IMR-90 (cell line): ENCODE data around the gene MBOAT2. TPM values are rescaled to one million over a fixed set of nuclear protein-coding genes. Genes with fewer than 3 reads are reported as not detected.

ENCODE experiments used
- ATAC-seq: fragments of 200-7000 bp; cut with Tn5 transposase; 2 replicates; pipeline ENCODE4 v1.9.1; 2020; ENCODE audit warnings: low read depth, mild to moderate bottlenecking, moderate library complexity
- BruUV-seq: library from RNA; stranded (reverse); fragments of 400-500 nt; replicated peaks from 2 replicates; lab custom pipeline; 2021; lab: Mats Ljungman, UMichigan
- CTCF ChIA-PET: fragments of 300-600 bp; formaldehyde crosslinking; extraction: SDS; loops from one replicate; lab custom pipeline; 2021; ENCODE audit warnings: antibody characterized with exemption; lab: Yijun Ruan, JAX
- POLR2A ChIA-PET: fragments of 300-600 bp; sonication (Branson Sonifier 250); formaldehyde crosslinking; loops from one replicate; lab custom pipeline; 2022; ENCODE audit warnings: antibody characterized with exemption; ENCODE audit not compliant: unreplicated experiment; lab: Charles Lee
- DNase-seq: peaks from one replicate; pipeline ENCODE4 v3.0.0; 2013
- H2AFZ ChIP-seq: replicated peaks from 2 replicates; pipeline ENCODE3; 2013; ENCODE audit warnings: low read length, mild to moderate bottlenecking; ENCODE audit not compliant: poor library complexity
- H2AK5ac ChIP-seq: 2 replicates; pipeline ENCODE4 v1.6.1; 2013; ENCODE audit warnings: low read depth, low read length, inconsistent platforms
- H2AK9ac ChIP-seq: replicated peaks from 2 replicates; pipeline ENCODE3; 2013; ENCODE audit warnings: mild to moderate bottlenecking, low read depth, low read length, moderate library complexity; ENCODE audit not compliant: poor library complexity
- H2BK120ac ChIP-seq: 2 replicates; pipeline ENCODE4 v1.6.1; 2013; ENCODE audit warnings: low read depth, low read length, inconsistent platforms
- H2BK15ac ChIP-seq: 3 replicates; pipeline ENCODE4 v1.6.1; 2013; ENCODE audit warnings: low read depth, low read length, inconsistent platforms
- H2BK20ac ChIP-seq: 2 replicates; pipeline ENCODE4 v1.6.1; 2013; ENCODE audit warnings: low read depth, mild to moderate bottlenecking, inconsistent platforms, low read length, moderate library complexity
- H2BK5ac ChIP-seq: 2 replicates; pipeline ENCODE4 v1.6.1; 2013; ENCODE audit warnings: mild to moderate bottlenecking, low read depth, low read length, inconsistent platforms; ENCODE audit not compliant: poor library complexity, severe bottlenecking
- H3K14ac ChIP-seq: replicated peaks from 2 replicates; pipeline ENCODE4 v1.6.1; 2013; ENCODE audit warnings: low read depth, low read length, inconsistent platforms
- H3K18ac ChIP-seq: 2 replicates; pipeline ENCODE4 v1.6.1; 2013; ENCODE audit warnings: low read depth, low read length, control low read depth
- H3K23ac ChIP-seq: 2 replicates; pipeline ENCODE4 v1.6.1; 2013; ENCODE audit warnings: low read depth, low read length, inconsistent platforms
- H3K27ac ChIP-seq: 2 replicates; pipeline ENCODE4 v1.5.1; 2013; ENCODE audit warnings: mild to moderate bottlenecking, control low read depth, low read length; ENCODE audit not compliant: insufficient read depth
- H3K27me3 ChIP-seq: 2 replicates; pipeline ENCODE4 v1.6.1; 2013; ENCODE audit warnings: low read length; ENCODE audit not compliant: control insufficient read depth, insufficient read depth
- H3K36me3 ChIP-seq: 2 replicates; pipeline ENCODE4 v1.6.1; 2013; ENCODE audit warnings: low read length, mixed read lengths; ENCODE audit not compliant: control insufficient read depth, insufficient read depth
- H3K4ac ChIP-seq: 2 replicates; pipeline ENCODE4 v1.6.1; 2013; ENCODE audit warnings: low read depth, low read length, inconsistent platforms
- H3K4me1 ChIP-seq: 2 replicates; pipeline ENCODE4 v1.6.1; 2013; ENCODE audit warnings: low read length, mixed read lengths; ENCODE audit not compliant: control insufficient read depth, insufficient read depth
- H3K4me2 ChIP-seq: 2 replicates; pipeline ENCODE4 v1.6.1; 2013; ENCODE audit warnings: low read depth, mild to moderate bottlenecking, control low read depth, low read length, moderate library complexity
- H3K4me3 ChIP-seq: 2 replicates; pipeline ENCODE4 v1.5.1; 2013; ENCODE audit warnings: low read depth, mild to moderate bottlenecking, control low read depth, low read length, moderate library complexity; ENCODE audit not compliant: insufficient read depth
- H3K56ac ChIP-seq: 2 replicates; pipeline ENCODE4 v1.6.1; 2013; ENCODE audit warnings: low read length, inconsistent platforms; ENCODE audit not compliant: insufficient read depth; ENCODE audit errors: extremely low read depth
- H3K79me1 ChIP-seq, 2 experiments: 2 replicates each; pipeline ENCODE4 v1.6.1; 2013; ENCODE audit warnings: low read length in 2 of 2, inconsistent platforms in 1 of 2, low read depth in 1 of 2
- H3K9ac ChIP-seq: 2 replicates; pipeline ENCODE4 v1.6.1; 2013; ENCODE audit warnings: low read depth, low read length, control low read depth
- H3K9me1 ChIP-seq: 2 replicates; pipeline ENCODE4 v1.6.1; 2013; ENCODE audit warnings: low read length, inconsistent platforms; ENCODE audit not compliant: insufficient read depth
- H3K9me3 ChIP-seq: 2 replicates; pipeline ENCODE4 v1.6.1; 2013; ENCODE audit warnings: low read length; ENCODE audit not compliant: control insufficient read depth, insufficient read depth
- H4K20me1 ChIP-seq: 2 replicates; pipeline ENCODE4 v1.6.1; 2013; ENCODE audit warnings: low read length, inconsistent platforms; ENCODE audit not compliant: insufficient read depth
- H4K5ac ChIP-seq: 2 replicates; pipeline ENCODE4 v1.6.1; 2013; ENCODE audit warnings: mild to moderate bottlenecking, low read depth, low read length, control low read depth
- H4K8ac ChIP-seq, 2 experiments: 2 replicates each; pipeline ENCODE4 v1.6.1; 2013; ENCODE audit warnings: low read depth in 2 of 2, low read length in 2 of 2, control low read depth in 1 of 2, inconsistent platforms in 1 of 2
- H4K91ac ChIP-seq: 2 replicates; pipeline ENCODE4 v1.6.1; 2013; ENCODE audit warnings: low read depth, low read length, inconsistent platforms; ENCODE audit not compliant: insufficient read depth
- BHLHE40 ChIP-seq: fragments of 150-350 bp; IDR thresholded peaks from 2 replicates; pipeline ENCODE4 v1.6.1; 2016; ENCODE audit warnings: mild to moderate bottlenecking, low read depth, low read length
- CHD1 ChIP-seq: IDR thresholded peaks from 2 replicates; pipeline ENCODE4 v1.6.1; 2012; ENCODE audit warnings: low read depth, low read length, improper control_type of control experiment
- ELK1 ChIP-seq: fragments of 150-350 bp; IDR thresholded peaks from 2 replicates; pipeline ENCODE4 v1.6.1; 2016; ENCODE audit warnings: low read depth, mild to moderate bottlenecking, low read length, moderate library complexity, borderline replicate concordance
- FOS ChIP-seq: fragments of 150-350 bp; IDR thresholded peaks from 2 replicates; pipeline ENCODE4 v1.6.1; 2016; ENCODE audit warnings: low read depth, low read length
- MAFK ChIP-seq: IDR thresholded peaks from 2 replicates; pipeline ENCODE4 v1.6.1; 2012; ENCODE audit warnings: low read depth, low read length, improper control_type of control experiment
- MAZ ChIP-seq: IDR thresholded peaks from 2 replicates; pipeline ENCODE4 v1.6.1; 2012; ENCODE audit warnings: low read depth, mild to moderate bottlenecking, low read length, improper control_type of control experiment, moderate library complexity, borderline replicate concordance
- MXI1 ChIP-seq: IDR thresholded peaks from 2 replicates; pipeline ENCODE4 v1.6.1; 2012; ENCODE audit warnings: low read depth, mild to moderate bottlenecking, low read length, moderate library complexity, borderline replicate concordance
- NFE2L2 ChIP-seq: fragments of 150-350 bp; IDR thresholded peaks from 2 replicates; pipeline ENCODE4 v1.6.1; 2016; ENCODE audit warnings: low read depth, mild to moderate bottlenecking, low read length
- POLR2A ChIP-seq: IDR thresholded peaks from 2 replicates; pipeline ENCODE4 v1.6.1; 2012; ENCODE audit warnings: mild to moderate bottlenecking, low read depth, low read length
- RAD21 ChIP-seq: IDR thresholded peaks from 2 replicates; pipeline ENCODE4 v1.6.1; 2012; ENCODE audit warnings: low read length, improper control_type of control experiment
- RCOR1 ChIP-seq: IDR thresholded peaks from 2 replicates; pipeline ENCODE4 v1.6.1; 2012; ENCODE audit warnings: mild to moderate bottlenecking, low read length, improper control_type of control experiment; ENCODE audit not compliant: insufficient replicate concordance
- RFX5 ChIP-seq: IDR thresholded peaks from 2 replicates; pipeline ENCODE4 v1.8.0; 2012; ENCODE audit warnings: low read depth, mild to moderate bottlenecking, low read length, moderate library complexity
- SMC3 ChIP-seq: fragments of 150-350 bp; IDR thresholded peaks from 2 replicates; pipeline ENCODE4 v1.6.1; 2016; ENCODE audit warnings: low read depth, mild to moderate bottlenecking, antibody characterized with exemption, low read length, moderate library complexity
- WGBS, 2 experiments: methylation state at CpG; one replicate each; pipeline versions ENCODE4 v1.1.5 to v1.1.7; 2013; ENCODE audit warnings: missing lambda C conversion rate in 2 of 2; ENCODE audit not compliant: insufficient read length in 1 of 2; ENCODE audit errors: extremely low coverage in 2 of 2; 5-methylcytosine and 5-hydroxymethylcytosine counted together
- dilution Hi-C: fragments of 300-500 bp; cut with HindIII; formaldehyde crosslinking; loops from one replicate; pipeline ENCODE4 v1.14.3; 2018; ENCODE audit warnings: low sequenced_read_pairs; ENCODE audit not compliant: unreplicated experiment
- in situ Hi-C: fragments of 300-500 bp; cut with MboI; formaldehyde crosslinking; loops from 3 replicates; pipeline ENCODE4 v1.14.3; 2019; ENCODE audit warnings: low sequenced_read_pairs, inconsistent platforms, mixed read lengths
- intact Hi-C: fragments of 100-400 bp; cut with micrococcal nuclease; formaldehyde crosslinking; loops from 2 replicates; pipeline ENCODE4 v1.10.0; 2022
- polyA plus RNA-seq, 3 experiments: library from polyadenylated mRNA; depleted of rRNA; stranded (reverse); fragments of >200 nt; gene quantifications; 2 replicates each; pipeline ENCODE4 v1.2.3, GENCODE V29; 2012; ENCODE audit warnings: low replicate concordance in 1 of 3
- total RNA-seq: library from RNA; depleted of rRNA; stranded (reverse); fragments of >200 nt; gene quantifications from 2 replicates; pipeline ENCODE4 v1.2.3, GENCODE V29; 2012
- TF ChIP-seq, protein P1 (sequence below): fragments of 150-350 bp; IDR thresholded peaks from 2 replicates; pipeline ENCODE4 v1.6.1; 2017; ENCODE audit warnings: mild to moderate bottlenecking, antibody characterized with exemption, low read length, low read depth
- TF ChIP-seq, protein P2 (sequence below): conservative IDR thresholded peaks from 2 replicates; pipeline ENCODE4 v1.5.1; 2012; ENCODE audit warnings: mild to moderate bottlenecking, low read depth, low read length, improper control_type of control experiment

The MBOAT2 gene
- total and polyA plus RNA-seq, 2 of the 4 experiments (the other 2 are of a cell fraction): 33.9 to 102 TPM

DNA sequence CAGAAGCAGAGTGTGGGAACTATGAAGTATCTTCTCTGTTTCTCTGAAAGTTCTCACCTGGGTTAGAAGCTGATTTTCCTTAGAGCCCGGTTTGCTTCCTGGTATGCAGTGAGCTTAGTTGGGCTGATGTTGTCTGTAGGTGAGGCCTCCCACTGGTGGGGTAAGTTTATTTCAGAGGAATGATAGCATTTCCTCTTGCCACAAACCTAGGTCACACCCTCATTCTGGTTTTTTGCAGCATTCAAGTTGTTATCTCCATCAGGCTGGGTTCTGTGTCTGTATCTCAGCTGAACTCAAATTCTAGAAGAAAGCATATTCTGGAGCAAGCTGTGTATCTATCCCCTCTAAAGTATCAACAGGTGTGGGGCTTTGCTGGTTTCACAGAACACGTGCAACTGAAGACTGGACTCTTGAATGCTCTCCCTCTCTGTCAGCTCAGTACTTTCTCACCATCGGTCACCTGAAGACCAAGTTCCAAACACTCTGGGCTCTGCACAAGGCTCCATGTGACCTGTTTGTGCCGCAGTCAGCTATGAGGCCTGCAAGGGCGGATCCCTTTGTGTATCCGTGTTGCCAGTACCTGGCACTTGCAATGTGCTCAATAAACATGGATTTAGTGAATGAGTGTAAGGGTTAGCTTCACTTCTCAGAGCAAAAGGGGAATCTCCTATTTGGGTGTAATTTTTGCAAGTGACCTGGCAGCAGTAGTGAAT is 49.5 kb upstream of the MBOAT2 start:
- Histone ChIP-seq H2AK5ac (peak overlapping the region; percentile 9; the same call in 1 of the 2 replicates), H3K23ac (no peak overlapping the region), H3K4ac (no peak overlapping the region), H3K9me3 (no peaks in the 10 kb centered on the region), H4K8ac (no peak overlapping the region), H3K36me3 (no peaks in the 10 kb centered on the region), H3K4me1 (peaks cover 2% of the 10 kb centered on the region; the same call in 1 of the 2 replicates), H3K56ac (no peak overlapping the region), H2AFZ (peak overlapping the region; percentile 29), H3K4me3 (no peak overlapping the region), H3K27me3 (no peaks in the 10 kb centered on the region), H2BK20ac (no peak overlapping the region), H4K5ac (no peak overlapping the region), H3K18ac (no peak overlapping the region), H2BK5ac (no peak overlapping the region), H3K9ac (no peak overlapping the region), H2AK9ac (peak overlapping the region; percentile 72), H3K79me1 (no peaks in the 10 kb centered on the region), H2BK15ac (no peak overlapping the region), H3K9me1 (no peaks in the 10 kb centered on the region), H4K20me1 (no peaks in the 10 kb centered on the region), H4K91ac (no peak overlapping the region), H3K27ac (no peak overlapping the region), H2BK120ac (no peak overlapping the region), H3K4me2 (no peak overlapping the region), H3K14ac (0 out of 2 replicates have a peak overlapping the region, but pooled peaks have one; percentile 23)
- DNase-seq: no peak
- in situ Hi-C loops (no loop called here), intact Hi-C loops (no loop called here), dilution Hi-C loops (no loop called here)
- CTCF ChIA-PET: interaction anchor here (0.6 kb wide), 1 partner anchor 1297 kb away, joined by 5 read pairs; no protein-coding TSS in a partner anchor
- WGBS, 2 experiments: 83% methylated on average over 1 of the region's 6 CpGs; no CpG with 5 or more reads in 1 of the 2 experiments
- BruUV-seq: no TSS peak
- ATAC-seq: no peak
- POLR2A ChIA-PET: no interaction called here
- TF ChIP-seq NFE2L2 (no peak), RCOR1 (no peak), CHD1 (no peak), SMC3 (no peak), FOS (no peak), MAZ (no peak), RAD21 (no peak), MXI1 (no peak), BHLHE40 (no peak), MAFK (no peak), ELK1 (no peak), POLR2A (no peak), RFX5 (no peak)
- TF ChIP-seq, protein P1, sequence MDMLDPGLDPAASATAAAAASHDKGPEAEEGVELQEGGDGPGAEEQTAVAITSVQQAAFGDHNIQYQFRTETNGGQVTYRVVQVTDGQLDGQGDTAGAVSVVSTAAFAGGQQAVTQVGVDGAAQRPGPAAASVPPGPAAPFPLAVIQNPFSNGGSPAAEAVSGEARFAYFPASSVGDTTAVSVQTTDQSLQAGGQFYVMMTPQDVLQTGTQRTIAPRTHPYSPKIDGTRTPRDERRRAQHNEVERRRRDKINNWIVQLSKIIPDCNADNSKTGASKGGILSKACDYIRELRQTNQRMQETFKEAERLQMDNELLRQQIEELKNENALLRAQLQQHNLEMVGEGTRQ: no peak
- TF ChIP-seq, protein P2, sequence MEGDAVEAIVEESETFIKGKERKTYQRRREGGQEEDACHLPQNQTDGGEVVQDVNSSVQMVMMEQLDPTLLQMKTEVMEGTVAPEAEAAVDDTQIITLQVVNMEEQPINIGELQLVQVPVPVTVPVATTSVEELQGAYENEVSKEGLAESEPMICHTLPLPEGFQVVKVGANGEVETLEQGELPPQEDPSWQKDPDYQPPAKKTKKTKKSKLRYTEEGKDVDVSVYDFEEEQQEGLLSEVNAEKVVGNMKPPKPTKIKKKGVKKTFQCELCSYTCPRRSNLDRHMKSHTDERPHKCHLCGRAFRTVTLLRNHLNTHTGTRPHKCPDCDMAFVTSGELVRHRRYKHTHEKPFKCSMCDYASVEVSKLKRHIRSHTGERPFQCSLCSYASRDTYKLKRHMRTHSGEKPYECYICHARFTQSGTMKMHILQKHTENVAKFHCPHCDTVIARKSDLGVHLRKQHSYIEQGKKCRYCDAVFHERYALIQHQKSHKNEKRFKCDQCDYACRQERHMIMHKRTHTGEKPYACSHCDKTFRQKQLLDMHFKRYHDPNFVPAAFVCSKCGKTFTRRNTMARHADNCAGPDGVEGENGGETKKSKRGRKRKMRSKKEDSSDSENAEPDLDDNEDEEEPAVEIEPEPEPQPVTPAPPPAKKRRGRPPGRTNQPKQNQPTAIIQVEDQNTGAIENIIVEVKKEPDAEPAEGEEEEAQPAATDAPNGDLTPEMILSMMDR: no peak
